HUES48 (cell line): ENCODE measurements around the gene PNPLA3.
"Not testable (repeated sequence)": the region's sequence is repeated elsewhere in the genome, so short reads cannot be mapped to it uniquely, and the experiment has no call there.

Experiments used
- H3K27ac ChIP-seq: one replicate; pipeline ENCODE4 v1.7.0; 2013; ENCODE audit warnings: low read depth, low read length, inconsistent platforms
- H3K27me3 ChIP-seq: 2 replicates; pipeline ENCODE4 v1.6.1; 2013; ENCODE audit warnings: mild to moderate bottlenecking, low read length; ENCODE audit not compliant: control insufficient read depth, insufficient read depth
- H3K36me3 ChIP-seq: 2 replicates; pipeline ENCODE4 v1.6.1; 2013; ENCODE audit warnings: low read length; ENCODE audit not compliant: control insufficient read depth, insufficient read depth
- H3K4me1 ChIP-seq: 2 replicates; pipeline ENCODE4 v1.6.1; 2013; ENCODE audit warnings: mild to moderate bottlenecking, low read length; ENCODE audit not compliant: control insufficient read depth, insufficient read depth
- H3K4me3 ChIP-seq: 2 replicates; pipeline ENCODE4 v1.5.1; 2013; ENCODE audit warnings: mild to moderate bottlenecking, low read depth, low read length
- H3K9ac ChIP-seq: 2 replicates; pipeline ENCODE4 v1.6.1; 2013; ENCODE audit warnings: mild to moderate bottlenecking, low read depth, low read length, moderate library complexity
- H3K9me3 ChIP-seq: 2 replicates; pipeline ENCODE4 v1.6.1; 2013; ENCODE audit warnings: low read length; ENCODE audit not compliant: control insufficient read depth, insufficient read depth

The PNPLA3 gene

DNA sequence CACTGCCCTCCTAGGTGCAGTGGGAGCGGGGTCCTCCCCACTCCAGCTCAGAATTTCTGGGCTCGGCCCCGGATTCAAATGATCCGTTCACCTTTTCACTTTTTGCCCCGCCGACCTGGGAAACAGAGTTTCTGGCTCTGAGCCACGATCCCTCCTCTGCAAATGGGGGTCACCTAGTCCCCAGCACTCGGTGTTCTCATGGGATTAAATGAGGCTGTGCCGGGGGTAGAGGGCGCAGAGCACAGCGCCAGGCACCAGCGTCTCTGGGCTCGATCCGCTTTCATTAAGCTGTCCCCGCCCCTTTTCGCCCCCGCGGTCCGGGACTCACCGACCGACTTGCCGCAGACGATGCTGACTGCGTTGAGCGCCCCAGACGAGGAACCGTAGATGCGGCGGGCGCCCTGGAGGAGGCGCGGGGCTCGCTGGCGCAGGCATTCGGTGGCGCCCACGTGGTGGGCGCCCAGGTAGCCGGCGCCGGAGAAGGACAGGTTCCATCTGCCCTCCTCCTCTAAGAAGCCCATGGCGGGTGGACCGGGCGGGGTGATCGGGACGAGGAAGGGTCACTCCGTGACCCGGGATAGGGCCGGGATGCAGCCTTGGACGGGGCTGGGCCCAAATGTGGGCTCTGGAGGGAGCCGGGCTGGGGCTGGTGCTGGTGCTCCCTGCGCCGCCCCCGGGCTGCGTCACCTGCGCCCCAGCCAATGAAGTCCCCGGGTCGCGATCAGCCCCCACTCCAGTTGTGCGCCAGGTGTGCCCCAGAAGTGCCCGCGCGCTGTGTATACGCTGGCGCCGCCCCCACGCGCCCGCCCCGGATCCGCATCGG, 32.0 kb upstream of the PNPLA3 start, which contains the start of gene PNPLA5:
Gene PNPLA5 (minus strand): TSS at position 654 of the 823 bp plus-strand sequence. CDS start 133 bp downstream, at position 521.
- Histone ChIP-seq H3K4me3 (peak within 1 kb of the TSS; percentile 81), H3K27ac (no peak within 1 kb of the TSS), H3K36me3 (no peaks in the 10 kb centered on the region; the same call in 1 of the 2 replicates), H3K9ac (peak within 1 kb of the TSS; percentile 62), H3K4me1 (0 out of 2 replicates have a peak, but pooled peaks cover 2% of the 10 kb centered on the region), H3K9me3 (no peaks in the 10 kb centered on the region), H3K27me3 (peaks cover 15% of the 10 kb centered on the region)

DNA sequence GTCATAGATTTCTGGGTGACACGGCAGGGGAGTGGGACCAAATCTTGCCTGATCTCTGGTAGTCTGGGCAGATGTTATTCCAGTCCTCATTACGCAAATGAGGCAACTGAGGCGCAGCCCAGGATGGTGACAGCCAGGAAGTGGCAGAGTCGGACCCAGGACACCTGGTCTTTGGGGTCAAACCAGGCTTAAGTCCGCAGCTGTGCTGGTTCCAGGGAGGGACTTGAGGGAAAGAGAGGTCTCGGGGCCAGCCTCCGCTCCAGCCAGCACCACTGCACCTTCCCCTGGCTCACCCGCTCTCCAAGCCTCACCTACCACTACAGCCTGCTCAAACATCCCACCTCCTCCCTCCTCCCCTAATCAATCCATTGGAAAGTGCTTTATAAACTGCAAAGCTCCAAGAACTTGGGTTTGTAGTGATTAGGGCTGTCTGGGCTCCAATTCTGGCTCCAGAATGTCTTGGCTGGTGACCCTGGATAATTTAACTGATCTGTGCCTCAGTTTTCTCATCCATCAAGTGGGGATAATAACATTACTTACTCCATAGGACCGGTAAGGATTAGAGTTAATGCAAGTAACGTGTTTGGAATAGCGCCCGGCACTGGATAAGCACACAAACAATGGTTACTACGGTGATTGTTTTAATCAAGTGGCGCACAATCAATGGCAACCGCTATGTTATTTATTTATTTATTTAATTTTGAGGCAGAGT, 31.3 kb upstream of the PNPLA3 start:
- Histone ChIP-seq H3K9me3 (no peaks in the 10 kb centered on the region), H3K4me3 (peak overlapping the region; percentile 81), H3K27ac (no peak overlapping the region), H3K27me3 (peaks cover 15% of the 10 kb centered on the region), H3K36me3 (no peaks in the 10 kb centered on the region; the same call in 1 of the 2 replicates), H3K9ac (peak overlapping the region; percentile 42; the same call in 1 of the 2 replicates), H3K4me1 (0 out of 2 replicates have a peak, but pooled peaks cover 2% of the 10 kb centered on the region)

DNA sequence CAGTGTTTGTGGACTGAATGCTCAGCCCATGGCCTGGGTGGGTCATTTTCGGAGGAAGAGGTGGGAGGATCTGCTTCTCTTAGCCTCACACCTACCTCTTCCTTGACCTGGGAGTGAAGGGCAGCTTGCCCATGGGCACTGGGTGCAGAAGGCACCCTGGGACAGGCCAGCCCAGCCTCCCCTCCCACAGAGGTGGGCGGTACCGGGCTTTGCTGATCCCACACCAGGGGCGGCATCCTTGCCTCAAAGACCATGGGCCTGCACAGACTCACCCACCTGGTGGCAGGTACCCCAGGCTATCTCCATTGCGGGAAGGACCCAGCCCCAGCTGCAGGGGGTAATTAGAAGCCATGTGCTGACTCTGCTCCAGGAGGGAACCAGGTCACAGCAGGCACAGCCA, 30.3 kb upstream of the PNPLA3 start:
- Histone ChIP-seq H3K9ac (no peak overlapping the region), H3K36me3 (no peaks in the 10 kb centered on the region; the same call in 1 of the 2 replicates), H3K4me1 (0 out of 2 replicates have a peak, but pooled peaks cover 2% of the 10 kb centered on the region), H3K27ac (no peak overlapping the region), H3K9me3 (no peaks in the 10 kb centered on the region), H3K4me3 (no peak overlapping the region), H3K27me3 (peaks cover 15% of the 10 kb centered on the region)

DNA sequence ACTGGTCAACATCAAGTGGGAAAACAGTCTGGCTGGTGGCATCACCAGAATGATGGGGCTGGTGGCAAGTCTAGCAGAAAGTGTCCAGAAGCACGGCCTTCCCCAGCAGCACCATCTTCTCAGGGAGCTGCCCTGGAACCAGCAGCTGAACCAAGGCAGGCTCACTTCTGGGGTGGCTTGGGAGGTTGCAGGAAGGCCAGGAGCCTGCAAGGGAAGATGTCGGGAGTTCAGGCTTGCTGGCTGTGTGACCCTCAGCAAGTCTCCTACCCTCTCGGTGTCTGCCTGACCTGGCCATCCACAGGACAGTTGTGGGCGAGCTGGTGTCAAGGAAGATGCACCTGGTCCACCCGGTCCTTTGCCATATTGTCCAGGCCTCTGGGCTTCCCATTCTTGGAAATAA, 29.5 kb upstream of the PNPLA3 start:
- 0 out of 2 replicates have a peak, but pooled peaks cover 2% of the 10 kb centered on the region for H3K4me1 ChIP-seq

DNA sequence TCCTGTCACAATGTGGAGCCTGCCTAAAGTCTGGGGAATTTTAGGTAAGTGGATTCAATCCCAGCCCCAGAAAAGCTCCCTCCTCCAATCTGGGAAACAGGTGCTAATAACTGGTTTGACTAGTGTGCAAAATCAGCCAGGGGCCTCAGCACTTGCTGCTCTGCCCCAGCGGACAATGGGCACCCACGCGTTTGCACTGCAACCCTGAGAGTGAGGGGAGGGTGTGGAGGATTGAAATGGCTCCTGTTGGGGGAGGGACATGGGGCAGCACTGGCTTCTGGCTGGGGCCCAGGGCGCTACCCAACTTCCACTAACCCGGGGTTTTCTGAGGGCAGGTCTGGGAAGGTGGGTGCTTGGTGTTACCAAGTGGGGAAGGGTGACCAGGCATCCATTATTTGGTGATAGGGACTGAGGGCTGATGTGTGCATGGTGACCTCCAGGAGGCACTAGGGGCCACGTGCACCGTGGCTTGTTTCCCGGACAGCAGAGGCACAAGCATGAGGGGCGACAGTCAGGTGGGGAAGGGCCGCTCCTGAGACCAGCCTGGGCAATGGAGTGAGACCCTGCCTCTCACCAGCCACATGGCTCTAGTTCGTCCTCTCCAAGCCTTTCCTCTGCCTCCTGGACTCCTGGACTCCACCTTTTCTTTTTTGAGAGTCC, 27.5 kb upstream of the PNPLA3 start:
- Histone ChIP-seq H3K27me3 (peaks cover 3% of the 10 kb centered on the region; the same call in 1 of the 2 replicates), H3K9me3 (no peaks in the 10 kb centered on the region), H3K27ac (no peak overlapping the region), H3K4me1 (0 out of 2 replicates have a peak, but pooled peaks cover 2% of the 10 kb centered on the region), H3K4me3 (no peak overlapping the region), H3K9ac (no peak overlapping the region), H3K36me3 (no peaks in the 10 kb centered on the region)

More for the DNA sequence above, 29.5 kb upstream of the PNPLA3 start:
- no peak overlapping the region for H3K4me3 ChIP-seq
- no peaks in the 10 kb centered on the region; the same call in 1 of the 2 replicates for H3K36me3 ChIP-seq
- H3K27me3 ChIP-seq = peaks cover 15% of the 10 kb centered on the region
- H3K27ac ChIP-seq = no peak overlapping the region
- H3K9me3 ChIP-seq = no peaks in the 10 kb centered on the region
- no peak overlapping the region for H3K9ac ChIP-seq

DNA sequence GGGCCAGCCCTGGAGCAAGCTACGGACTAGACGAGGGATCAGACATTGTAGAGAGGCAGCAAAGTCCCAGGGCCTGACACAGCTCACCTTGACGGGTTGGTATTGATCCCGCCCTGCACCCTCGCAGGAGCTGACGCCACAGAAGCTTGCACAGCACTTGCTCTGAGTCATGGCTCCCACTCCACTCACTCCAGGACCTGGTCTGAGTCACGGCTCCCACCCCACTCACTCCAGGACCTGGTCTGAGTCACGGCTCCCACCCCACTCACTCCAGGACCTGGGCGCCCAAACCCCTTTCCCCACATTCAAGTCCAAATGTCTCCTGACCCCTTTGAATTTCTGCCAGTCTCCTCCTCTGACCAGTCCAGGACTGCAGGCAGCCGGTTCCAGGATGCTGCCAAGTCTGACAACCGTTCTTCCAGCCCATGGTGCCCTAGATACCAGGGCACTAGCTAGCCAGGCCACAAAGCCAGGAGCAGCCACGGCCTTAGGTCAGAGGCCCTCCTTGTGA, 25.8 kb upstream of the PNPLA3 start:
- Histone ChIP-seq H3K4me1 (0 out of 2 replicates have a peak, but pooled peaks cover 2% of the 10 kb centered on the region), H3K27ac (no peak overlapping the region)

DNA sequence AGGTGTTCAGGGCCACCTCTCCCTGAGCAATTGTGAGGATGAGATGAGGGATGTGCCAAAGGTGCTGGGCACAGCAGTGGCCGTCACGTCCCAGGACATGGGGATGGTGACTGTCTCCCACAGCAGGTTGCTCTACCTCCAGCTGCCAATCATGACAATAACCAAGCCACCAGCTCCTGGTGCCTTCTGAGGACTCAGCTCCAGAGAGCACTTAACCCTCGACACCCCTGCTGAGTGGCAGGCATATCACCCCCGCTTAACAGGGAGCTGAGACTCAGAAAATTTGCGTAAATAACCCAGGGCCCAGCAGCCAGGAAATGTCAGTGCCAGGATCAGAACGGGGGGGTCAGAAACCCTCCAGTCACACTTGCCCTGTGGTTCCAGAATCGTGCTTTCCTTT, 23.4 kb upstream of the PNPLA3 start:
- Histone ChIP-seq H3K9ac (no peak overlapping the region), H3K4me1 (0 out of 2 replicates have a peak, but pooled peaks cover 2% of the 10 kb centered on the region)

More for the DNA sequence above, 25.8 kb upstream of the PNPLA3 start:
- no peaks in the 10 kb centered on the region for H3K27me3 ChIP-seq
- H3K4me3 ChIP-seq = no peak overlapping the region
- H3K9ac ChIP-seq = no peak overlapping the region
- H3K9me3 ChIP-seq = no peaks in the 10 kb centered on the region
- no peaks in the 10 kb centered on the region for H3K36me3 ChIP-seq

DNA sequence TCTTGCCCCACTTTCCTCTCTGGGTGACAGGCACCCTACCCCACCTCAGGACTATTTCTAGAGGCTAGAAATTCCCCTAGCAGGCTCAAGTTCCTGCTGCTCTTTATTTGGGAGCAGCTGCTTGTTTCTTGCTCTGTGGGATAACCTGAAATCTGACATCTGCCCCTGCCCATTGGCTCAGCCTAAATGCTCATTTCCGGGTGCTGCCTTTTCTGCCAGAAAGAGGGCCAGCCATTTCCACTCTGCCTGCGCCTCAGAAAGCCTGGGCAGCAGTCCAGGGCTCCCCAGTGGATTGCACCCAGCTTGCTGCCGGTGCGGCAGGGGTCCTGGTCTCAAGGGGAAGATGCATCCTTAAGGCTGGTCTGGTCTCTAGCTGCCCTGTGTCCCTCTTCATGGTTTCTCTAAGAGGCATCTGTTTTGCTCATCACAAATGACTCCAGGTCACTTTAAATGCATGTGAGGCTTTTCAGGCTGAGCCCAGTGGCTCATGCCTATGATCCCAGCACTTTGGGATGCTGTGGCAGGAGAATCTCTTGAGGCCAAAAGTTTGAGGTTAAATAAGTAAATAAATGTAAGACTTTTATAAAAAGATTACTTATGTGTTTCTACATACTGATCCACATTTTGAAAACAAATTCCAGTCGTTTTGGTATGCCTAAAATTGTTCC, 21.5 kb upstream of the PNPLA3 start:
- H3K36me3 ChIP-seq = no peaks in the 10 kb centered on the region
- H3K4me1 ChIP-seq = no peaks in the 10 kb centered on the region
- no peak overlapping the region for H3K4me3 ChIP-seq
- no peak overlapping the region for H3K27ac ChIP-seq
- no peak overlapping the region for H3K9ac ChIP-seq
- H3K9me3 ChIP-seq = no peaks in the 10 kb centered on the region
- no peaks in the 10 kb centered on the region for H3K27me3 ChIP-seq

More for the DNA sequence above, 23.4 kb upstream of the PNPLA3 start:
- Histone ChIP-seq H3K4me3 (no peak overlapping the region), H3K27ac (no peak overlapping the region), H3K9me3 (no peaks in the 10 kb centered on the region), H3K36me3 (no peaks in the 10 kb centered on the region), H3K27me3 (no peaks in the 10 kb centered on the region)

DNA sequence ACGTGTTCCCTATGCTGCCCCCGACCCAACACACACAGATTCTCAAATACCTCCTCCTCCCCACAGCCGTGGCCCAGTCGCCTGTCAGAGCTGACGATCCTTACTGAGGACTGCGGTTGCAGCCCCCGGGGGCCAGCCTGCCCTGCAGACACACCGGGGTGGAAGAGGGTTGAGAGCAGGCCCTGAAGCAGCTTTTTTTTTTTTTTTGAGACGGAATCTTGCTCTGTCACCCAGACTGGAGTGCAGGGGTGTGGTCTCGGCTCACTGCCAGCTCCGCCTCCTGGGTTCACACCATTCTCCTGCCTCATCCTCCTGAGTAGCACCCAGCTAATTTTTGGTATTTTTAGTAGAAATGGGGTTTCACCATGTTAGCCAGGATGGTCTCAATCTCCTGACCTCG, 20.6 kb upstream of the PNPLA3 start:
- not testable (repeated sequence) for H3K4me3 ChIP-seq, H3K4me1 ChIP-seq, H3K9ac ChIP-seq, H3K36me3 ChIP-seq, H3K27me3 ChIP-seq, H3K27ac ChIP-seq, H3K9me3 ChIP-seq

DNA sequence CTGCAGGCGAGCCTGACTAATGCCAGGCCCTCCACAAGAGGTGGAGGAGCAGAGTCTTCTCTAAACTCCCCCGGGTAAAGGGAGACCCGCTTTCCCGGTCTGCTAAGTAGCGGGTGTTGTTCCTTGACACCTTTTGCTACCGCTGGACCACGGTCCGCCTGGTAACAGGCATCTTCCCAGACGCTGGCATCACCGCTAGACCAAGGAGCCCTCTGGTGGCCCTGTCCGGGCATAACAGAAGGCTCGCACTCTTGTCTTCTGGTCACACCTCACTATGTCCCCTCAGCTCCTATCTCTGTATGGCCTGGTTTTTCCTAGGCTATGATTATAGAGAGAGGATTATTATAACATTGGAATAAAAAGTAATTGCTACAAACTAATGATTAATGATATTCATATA, 19.2 kb upstream of the PNPLA3 start:
- not testable (repeated sequence) for H3K9ac ChIP-seq, H3K9me3 ChIP-seq, H3K27me3 ChIP-seq, H3K36me3 ChIP-seq, H3K27ac ChIP-seq, H3K4me3 ChIP-seq, H3K4me1 ChIP-seq
